ENCODE measurements around the gene ATAD1. TPM values are rescaled to one million over a fixed set of nuclear protein-coding genes. Genes with fewer than 3 reads are reported as not detected.
"Not testable (repeated sequence)": the region's sequence is repeated elsewhere in the genome, so short reads cannot be mapped to it uniquely, and the experiment has no call there.

ATAD1 gene
- total and polyA plus RNA-seq, 7 donors = 38.6 to 84.6 (median 58.5) TPM

- 80 to 87% (median 87%) methylated on average over 4 of the region's 4 CpGs for WGBS, 3 donors
- intact Hi-C loops (cut with DNase I) = no loop called here
These were observed 18.1 kb upstream of the ATAD1 start for GRCh38 chr10:87836098-87836497.

GRCh38 chr10:87829986-87830729 is 12.1 kb upstream of the ATAD1 start:
- H3K36me3 ChIP-seq (ENCODE audit: insufficient read depth in 1 of 2, low read depth in 1 of 2) = no peaks in the 10 kb centered on the region
- H3K9me3 ChIP-seq = no peaks in the 10 kb centered on the region
- intact Hi-C loops (cut with DNase I) = no loop called here
- DNase-seq (no peak), ATAC-seq (no peak)
- no peak for TF ChIP-seq CTCF (IDR thresholded peaks at IDR 0.05)
- no peak overlapping the region for H3K27ac ChIP-seq
- H3K27me3 ChIP-seq (ENCODE audit: insufficient read depth in 3 of 3, low read length in 2 of 3) = no peaks in the 10 kb centered on the region
- H3K4me1 ChIP-seq = no peaks in the 10 kb centered on the region
- no peak overlapping the region for H3K4me3 ChIP-seq

More at GRCh38 chr10:87836098-87836497, 18.1 kb upstream of the ATAD1 start:
- no peaks in the 10 kb centered on the region for H3K36me3 ChIP-seq (ENCODE audit: insufficient read depth in 1 of 2, low read depth in 1 of 2)
- TF ChIP-seq CTCF (IDR thresholded peaks at IDR 0.05) = no peak
- H3K4me1 ChIP-seq = no peaks in the 10 kb centered on the region
- H3K27me3 ChIP-seq (ENCODE audit: insufficient read depth in 3 of 3, low read length in 2 of 3) = no peaks in the 10 kb centered on the region
- H3K4me3 ChIP-seq = no peak overlapping the region
- DNase-seq (no peak), ATAC-seq (no peak)
- no peak overlapping the region for H3K27ac ChIP-seq
- no peaks in the 10 kb centered on the region for H3K9me3 ChIP-seq

- H3K27me3 ChIP-seq (ENCODE audit: insufficient read depth in 3 of 3, low read length in 2 of 3); H3K36me3 ChIP-seq (ENCODE audit: insufficient read depth in 1 of 2, low read depth in 1 of 2); H3K27ac ChIP-seq; ATAC-seq; intact Hi-C loops (cut with DNase I); H3K4me3 ChIP-seq; H3K9me3 ChIP-seq; DNase-seq; H3K4me1 ChIP-seq: not testable (repeated sequence)
- 90 to 99% (median 94%) methylated on average over 4 of the region's 4 CpGs for WGBS, 3 donors
These were observed 11.0 kb upstream of the ATAD1 start for GRCh38 chr10:87829051-87829450.

GRCh38 chr10:87827681-87828080 is 9.7 kb upstream of the ATAD1 start:
- WGBS, 3 donors = 94 to 95% (median 95%) methylated on average over 2 of the region's 2 CpGs
- Histone ChIP-seq H3K36me3 (ENCODE audit: insufficient read depth in 1 of 2, low read depth in 1 of 2) (no peaks in the 10 kb centered on the region), H3K4me1 (no peaks in the 10 kb centered on the region), H3K9me3 (no peaks in the 10 kb centered on the region), H3K27ac (no peak overlapping the region), H3K4me3 (no peak overlapping the region), H3K27me3 (ENCODE audit: insufficient read depth in 3 of 3, low read length in 2 of 3) (no peaks in the 10 kb centered on the region)
- intact Hi-C loops (cut with DNase I) = no loop called here
- DNase-seq (no peak), ATAC-seq (no peak)
- TF ChIP-seq CTCF (IDR thresholded peaks at IDR 0.05) = no peak

GRCh38 chr10:87826653-87827052 is 8.6 kb upstream of the ATAD1 start:
- H3K4me3 ChIP-seq = no peak overlapping the region
- no peak for DNase-seq

More at GRCh38 chr10:87826653-87827052, 8.6 kb upstream of the ATAD1 start:
- Histone ChIP-seq H3K9me3 (no peaks in the 10 kb centered on the region), H3K27me3 (ENCODE audit: insufficient read depth in 3 of 3, low read length in 2 of 3) (no peaks in the 10 kb centered on the region), H3K36me3 (ENCODE audit: insufficient read depth in 1 of 2, low read depth in 1 of 2) (no peaks in the 10 kb centered on the region), H3K27ac (no peak overlapping the region), H3K4me1 (no peaks in the 10 kb centered on the region)
- TF ChIP-seq CTCF (IDR thresholded peaks at IDR 0.05) = no peak
- no peak for ATAC-seq
- intact Hi-C loops (cut with DNase I) = no loop called here

All from psoas muscle (tissue), 8 donors.